H1 (cell line): ENCODE measurements around the gene CTF1. TPM values are rescaled to one million over a fixed set of nuclear protein-coding genes. Genes with fewer than 3 reads are reported as not detected.

Experiments
- CBX5 ChIP-seq: fragments of 300-800, 300-1000 bp; sonication (generic); IDR thresholded peaks from 2 replicates; pipeline ENCODE4 v1.7.1; 2016; ENCODE audit warnings: antibody characterized with exemption, low read length, low read depth
- KDM5A ChIP-seq: fragments of 200-600 bp; IDR thresholded peaks from 2 replicates; pipeline ENCODE4 v1.7.1; 2012; ENCODE audit warnings: mild to moderate bottlenecking, low read length, inconsistent platforms, mixed read lengths
- MAX ChIP-seq: IDR thresholded peaks from 2 replicates; pipeline ENCODE4 v1.6.1; 2012; ENCODE audit warnings: inconsistent platforms
- SUZ12 ChIP-seq: fragments of 200-600 bp; sonication (generic); IDR thresholded peaks from 2 replicates; pipeline ENCODE4 v1.6.1; 2012; ENCODE audit warnings: mild to moderate bottlenecking, inconsistent platforms, low read length, moderate library complexity, mixed read lengths
- polyA plus RNA-seq, 7 experiments: library from polyadenylated mRNA; depleted of rRNA in 3 of 7; stranded (reverse) in 5 of 7; unstranded in 2 of 7; fragments of >200 nt in 5 of 7; fragments of 200-250 nt in 2 of 7; gene quantifications; 1 replicate in 5 of 7; 2 replicates in 1 of 7; 4 replicates in 1 of 7; pipeline versions ENCODE4 v1.2.1 to v1.2.3, GENCODE V29; 2011 to 2013; ENCODE audit warnings: missing spikeins in 2 of 7, mixed read lengths in 2 of 7
- total RNA-seq: library from RNA; stranded (reverse); fragmentation: NEBNext Ultra II Directional; extraction: Animal tissue kit (Norgen Biotek cat#: 25700); gene quantifications from 2 replicates; pipeline ENCODE4 v1.2.1, GENCODE V29; 2021

Gene CTF1
- total and polyA plus RNA-seq, 2 of the 8 experiments (the other 6 are each of a cell fraction or from before 2014, with no cell fraction given): 0.97 to 3.4 TPM

- TF ChIP-seq CBX5 (no peak), MAX (no peak), KDM5A (no peak), SUZ12 (no peak)
Measured at GRCh38 chr16:30951750-30952149, 55.3 kb downstream of the CTF1 start (continued).
